GM12873 (cell line): Measurements from ENCODE around the gene MED1.

Experiments used
- TF ChIP-seq, protein P1 (sequence below): IDR thresholded peaks from 2 replicates; pipeline ENCODE4 v1.5.1; 2012; ENCODE audit warnings: low read depth, mild to moderate bottlenecking, moderate library complexity, low read length, control low read depth; ENCODE audit not compliant: insufficient read depth; ENCODE audit errors: missing control alignments

MED1 gene

DNA sequence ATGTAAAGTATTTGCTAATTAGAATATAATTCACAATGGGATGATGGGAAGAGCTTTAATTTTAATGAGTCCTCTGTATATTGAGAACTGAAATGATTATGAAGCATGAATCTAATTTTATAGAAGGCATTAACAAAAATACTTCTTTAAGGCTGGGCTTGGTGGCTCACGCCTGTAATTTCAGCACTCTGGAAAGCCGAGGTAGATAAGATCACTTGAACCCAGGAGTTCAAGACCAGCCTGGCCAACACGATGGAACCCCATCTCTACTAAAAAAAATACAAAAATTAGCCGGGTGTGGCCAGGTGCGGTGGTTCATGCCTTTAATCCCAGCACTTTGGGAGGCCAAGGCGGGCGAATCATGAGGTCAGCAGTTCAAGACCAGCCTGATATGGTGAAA lies 22.2 kb upstream of the MED1 start:
- TF ChIP-seq, protein P1, sequence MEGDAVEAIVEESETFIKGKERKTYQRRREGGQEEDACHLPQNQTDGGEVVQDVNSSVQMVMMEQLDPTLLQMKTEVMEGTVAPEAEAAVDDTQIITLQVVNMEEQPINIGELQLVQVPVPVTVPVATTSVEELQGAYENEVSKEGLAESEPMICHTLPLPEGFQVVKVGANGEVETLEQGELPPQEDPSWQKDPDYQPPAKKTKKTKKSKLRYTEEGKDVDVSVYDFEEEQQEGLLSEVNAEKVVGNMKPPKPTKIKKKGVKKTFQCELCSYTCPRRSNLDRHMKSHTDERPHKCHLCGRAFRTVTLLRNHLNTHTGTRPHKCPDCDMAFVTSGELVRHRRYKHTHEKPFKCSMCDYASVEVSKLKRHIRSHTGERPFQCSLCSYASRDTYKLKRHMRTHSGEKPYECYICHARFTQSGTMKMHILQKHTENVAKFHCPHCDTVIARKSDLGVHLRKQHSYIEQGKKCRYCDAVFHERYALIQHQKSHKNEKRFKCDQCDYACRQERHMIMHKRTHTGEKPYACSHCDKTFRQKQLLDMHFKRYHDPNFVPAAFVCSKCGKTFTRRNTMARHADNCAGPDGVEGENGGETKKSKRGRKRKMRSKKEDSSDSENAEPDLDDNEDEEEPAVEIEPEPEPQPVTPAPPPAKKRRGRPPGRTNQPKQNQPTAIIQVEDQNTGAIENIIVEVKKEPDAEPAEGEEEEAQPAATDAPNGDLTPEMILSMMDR = no peak

GRCh38 chr17:39462631-39463375 lies 11.7 kb upstream of the MED1 start:
- TF ChIP-seq, protein P1 = no peak

- TF ChIP-seq, protein P1 = no peak
Measured at GRCh38 chr17:39461926-39462569, 11.0 kb upstream of the MED1 start.

DNA sequence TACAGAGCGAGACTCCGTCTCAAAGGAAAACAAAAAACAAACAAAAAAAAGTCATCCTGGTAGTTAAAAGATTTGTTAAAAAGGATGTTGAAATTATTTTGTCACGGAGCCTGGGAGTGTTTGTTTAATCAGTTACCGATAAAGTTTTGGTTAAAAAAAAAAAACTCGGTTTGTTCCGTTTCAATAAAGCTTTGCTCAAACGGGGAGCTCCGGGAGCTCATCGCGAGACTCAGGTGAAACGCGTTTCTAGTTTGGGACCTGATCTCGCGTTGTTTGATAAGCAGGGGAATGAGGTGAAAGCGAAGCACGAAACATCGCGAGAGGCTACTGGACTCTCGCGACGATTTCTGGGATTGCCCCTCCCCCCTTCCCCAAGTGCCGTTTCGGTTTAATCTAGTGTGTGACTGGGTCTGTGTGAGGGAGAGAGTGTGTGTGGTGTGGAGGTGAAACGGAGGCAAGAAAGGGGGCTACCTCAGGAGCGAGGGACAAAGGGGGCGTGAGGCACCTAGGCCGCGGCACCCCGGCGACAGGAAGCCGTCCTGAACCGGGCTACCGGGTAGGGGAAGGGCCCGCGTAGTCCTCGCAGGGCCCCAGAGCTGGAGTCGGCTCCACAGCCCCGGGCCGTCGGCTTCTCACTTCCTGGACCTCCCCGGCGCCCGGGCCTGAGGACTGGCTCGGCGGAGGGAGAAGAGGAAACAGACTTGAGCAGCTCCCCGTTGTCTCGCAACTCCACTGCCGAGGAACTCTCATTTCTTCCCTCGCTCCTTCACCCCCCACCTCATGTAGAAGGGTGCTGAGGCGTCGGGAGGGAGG lies 10.3 kb upstream of the MED1 start, which contains the start of gene CDK12:
TSS of gene CDK12 (plus strand) at position 374 of the 813 bp plus-strand sequence. CDS start 586 bp downstream, outside the sequence.
- TF ChIP-seq, protein P1 = no peak

DNA sequence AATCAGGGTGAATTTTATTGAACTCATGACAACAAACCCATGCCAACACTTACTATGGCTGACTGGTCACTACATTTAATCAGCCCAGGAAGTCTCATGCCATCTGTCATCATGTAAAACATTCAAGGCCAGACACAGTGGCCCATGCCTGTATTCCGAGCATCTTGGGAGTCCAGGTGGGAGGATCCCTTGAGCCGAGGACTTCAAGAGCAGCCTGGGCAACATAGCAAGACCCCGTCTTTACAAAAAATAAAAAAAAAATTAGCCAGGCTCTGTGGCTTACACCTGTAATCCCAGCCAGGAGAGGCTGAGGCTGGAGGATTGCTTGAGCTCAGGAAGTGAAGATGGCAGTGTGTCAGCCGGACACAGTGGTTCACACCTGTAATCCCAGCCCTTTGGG lies 4.9 kb upstream of the MED1 start:
- TF ChIP-seq, protein P1 = no peak

GRCh38 chr17:39450051-39450450 lies 1.0 kb downstream of the MED1 start:
- TF ChIP-seq, protein P1 = no peak

DNA sequence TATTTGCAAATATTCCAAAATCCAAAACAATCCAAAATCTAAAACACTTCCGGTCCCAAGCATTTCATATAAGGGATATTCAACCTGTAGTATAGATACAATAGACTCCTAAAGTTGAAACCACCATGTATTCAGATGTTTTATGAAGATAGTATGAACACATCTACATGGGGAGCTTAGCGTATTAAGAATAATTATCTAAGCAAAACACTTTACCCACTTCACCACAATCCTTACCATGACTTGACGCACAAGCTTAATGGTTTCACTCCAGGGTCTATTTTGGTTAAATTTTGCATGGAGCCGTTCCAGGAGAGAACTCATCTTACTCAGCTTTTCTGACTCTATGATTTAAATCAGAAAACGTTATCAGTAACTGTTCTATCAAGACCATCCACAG lies 3.5 kb downstream of the MED1 start:
- TF ChIP-seq, protein P1 = no peak
